ENCODE measurements around the gene NAT8L. TPM values are rescaled to one million over a fixed set of nuclear protein-coding genes. Genes with fewer than 3 reads are reported as not detected.

The NAT8L gene
- total RNA-seq, 1 donor from 2014 or later, result 2.0 TPM

GRCh38 chr4:2101346-2102044 is 42.4 kb downstream of the NAT8L start:
- TF ChIP-seq, protein P1, sequence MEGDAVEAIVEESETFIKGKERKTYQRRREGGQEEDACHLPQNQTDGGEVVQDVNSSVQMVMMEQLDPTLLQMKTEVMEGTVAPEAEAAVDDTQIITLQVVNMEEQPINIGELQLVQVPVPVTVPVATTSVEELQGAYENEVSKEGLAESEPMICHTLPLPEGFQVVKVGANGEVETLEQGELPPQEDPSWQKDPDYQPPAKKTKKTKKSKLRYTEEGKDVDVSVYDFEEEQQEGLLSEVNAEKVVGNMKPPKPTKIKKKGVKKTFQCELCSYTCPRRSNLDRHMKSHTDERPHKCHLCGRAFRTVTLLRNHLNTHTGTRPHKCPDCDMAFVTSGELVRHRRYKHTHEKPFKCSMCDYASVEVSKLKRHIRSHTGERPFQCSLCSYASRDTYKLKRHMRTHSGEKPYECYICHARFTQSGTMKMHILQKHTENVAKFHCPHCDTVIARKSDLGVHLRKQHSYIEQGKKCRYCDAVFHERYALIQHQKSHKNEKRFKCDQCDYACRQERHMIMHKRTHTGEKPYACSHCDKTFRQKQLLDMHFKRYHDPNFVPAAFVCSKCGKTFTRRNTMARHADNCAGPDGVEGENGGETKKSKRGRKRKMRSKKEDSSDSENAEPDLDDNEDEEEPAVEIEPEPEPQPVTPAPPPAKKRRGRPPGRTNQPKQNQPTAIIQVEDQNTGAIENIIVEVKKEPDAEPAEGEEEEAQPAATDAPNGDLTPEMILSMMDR (conservative IDR thresholded peaks at IDR 0.05; ENCODE audit: low read depth, low read length), result no peak
- DNase-seq (ENCODE audit: low read depth), result no peak
- no peak overlapping the region for H3K4me3 ChIP-seq (ENCODE audit: low read depth, low read length)

GRCh38 chr4:2102045-2102883 is 43.1 kb downstream of the NAT8L start:
- TF ChIP-seq, protein P1 (conservative IDR thresholded peaks at IDR 0.05; ENCODE audit: low read depth, low read length), result no peak
- H3K4me3 ChIP-seq (ENCODE audit: low read depth, low read length), result no peak overlapping the region
- DNase-seq (ENCODE audit: low read depth), result no peak

- no peak overlapping the region for H3K4me3 ChIP-seq (ENCODE audit: low read depth, low read length)
- no peak for DNase-seq (ENCODE audit: low read depth)
- TF ChIP-seq, protein P1 (conservative IDR thresholded peaks at IDR 0.05; ENCODE audit: low read depth, low read length), result no peak
Measured at GRCh38 chr4:2103127-2103842, 44.2 kb downstream of the NAT8L start.

GRCh38 chr4:2103843-2104547 is 44.9 kb downstream of the NAT8L start:
- TF ChIP-seq, protein P1 (conservative IDR thresholded peaks at IDR 0.05; ENCODE audit: low read depth, low read length), result no peak
- H3K4me3 ChIP-seq (ENCODE audit: low read depth, low read length), result no peak overlapping the region
- no peak for DNase-seq (ENCODE audit: low read depth)

- no peak for DNase-seq (ENCODE audit: low read depth)
- no peak overlapping the region for H3K4me3 ChIP-seq (ENCODE audit: low read depth, low read length)
- TF ChIP-seq, protein P1 (conservative IDR thresholded peaks at IDR 0.05; ENCODE audit: low read depth, low read length), result no peak
Measured at GRCh38 chr4:2104556-2105345, 45.6 kb downstream of the NAT8L start.

DNA sequence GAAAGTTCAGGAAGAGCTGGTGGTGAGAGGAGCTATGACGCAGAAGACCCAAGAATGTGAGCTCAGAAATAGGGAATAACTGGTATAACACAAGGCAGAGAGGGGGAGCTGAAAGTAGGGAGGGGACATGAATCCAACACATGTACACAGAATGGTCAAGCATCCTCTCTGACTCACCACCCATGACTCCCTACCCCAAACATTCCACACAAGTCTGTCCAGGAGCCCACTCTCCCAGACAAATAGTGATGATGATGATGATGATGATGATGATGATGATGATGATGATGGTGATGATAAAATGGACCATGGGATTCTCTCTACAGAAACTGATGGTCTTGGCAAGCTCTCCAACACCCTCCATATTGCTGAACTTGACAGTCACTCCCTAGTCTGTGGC is 46.4 kb downstream of the NAT8L start:
- no peak for DNase-seq (ENCODE audit: low read depth)
- no peak overlapping the region for H3K4me3 ChIP-seq (ENCODE audit: low read depth, low read length)
- TF ChIP-seq, protein P1 (conservative IDR thresholded peaks at IDR 0.05; ENCODE audit: low read depth, low read length), result no peak

All from epithelial cell of proximal tubule (primary cell).